ENCODE measurements around the gene STX11.
"Not testable (repeated sequence)": the region's sequence is repeated elsewhere in the genome, so short reads cannot be mapped to it uniquely, and the experiment has no call there.

STX11 gene

GRCh38 chr6:144149894-144150709 is at the start of gene STX11:
TSS of gene STX11 (plus strand) at chr6:144150517. CDS start at chr6:144186628, 36,111 bp downstream.
- DNase-seq = peak; percentile 39

DNA sequence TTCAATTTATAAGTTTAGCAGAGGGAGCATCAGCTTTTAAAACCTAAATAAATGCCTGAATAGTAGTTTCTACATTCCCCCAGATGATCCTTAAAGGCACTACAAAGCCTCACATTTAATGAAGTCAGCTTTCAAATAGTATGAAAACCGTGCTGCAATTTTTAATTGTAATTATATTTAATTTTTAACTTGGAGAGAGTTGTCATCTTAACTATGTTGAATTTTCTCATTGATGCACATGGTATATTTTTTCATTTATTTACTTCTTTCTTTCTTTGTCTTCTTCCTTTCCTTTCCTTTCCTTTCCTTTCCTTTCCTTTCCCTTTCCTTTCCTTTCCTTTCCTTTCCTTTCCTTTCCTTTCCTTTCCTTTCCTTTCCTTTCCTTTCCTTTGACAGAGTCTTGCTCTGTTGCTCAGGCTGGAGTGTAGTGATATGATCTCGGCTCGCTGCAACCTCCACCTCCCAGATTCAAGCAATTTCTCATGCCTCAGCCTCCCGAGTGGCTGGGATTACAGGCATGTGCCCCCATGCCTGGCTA is 47.2 kb upstream of the STX11 start:
- no peak for DNase-seq

DNA sequence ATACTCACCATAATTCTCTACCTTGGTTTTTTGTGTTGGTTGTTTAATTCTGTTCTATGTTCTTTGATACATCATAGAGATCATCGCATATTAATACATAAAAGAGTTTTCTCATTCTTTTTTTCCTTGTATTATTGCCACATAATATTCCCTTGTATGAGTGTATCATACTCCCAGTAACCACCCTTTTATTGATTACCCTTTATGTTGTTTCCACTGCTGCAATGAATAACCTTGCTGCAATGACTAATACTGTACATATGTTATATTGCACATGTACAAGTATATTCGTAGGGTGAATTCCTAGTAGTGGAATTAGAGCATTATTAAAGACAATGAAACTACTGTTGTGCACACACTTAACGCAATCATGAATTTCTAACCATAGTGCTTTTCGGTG is 45.8 kb upstream of the STX11 start:
- no peak for DNase-seq

GRCh38 chr6:144104898-144105487 is 45.3 kb upstream of the STX11 start:
- DNase-seq = no peak

DNA sequence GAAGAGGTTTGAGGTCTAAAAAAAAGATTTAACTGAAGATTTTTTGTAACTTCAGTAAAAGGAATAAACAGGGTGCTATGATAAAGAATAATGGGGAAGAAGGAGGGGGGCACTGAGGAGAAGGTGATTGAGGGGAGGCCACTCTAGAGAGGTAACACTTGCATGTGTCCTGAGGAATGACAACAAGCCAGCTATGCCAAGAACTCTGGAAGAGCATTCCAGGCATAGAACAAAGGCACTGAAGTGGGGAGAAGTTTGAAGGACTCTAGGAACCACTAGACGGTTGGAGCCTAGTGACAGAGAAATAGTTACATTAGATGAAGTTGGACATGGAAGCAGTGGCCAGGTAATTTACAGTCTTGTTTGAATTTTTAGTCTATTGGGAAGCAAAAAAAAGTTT is 44.1 kb upstream of the STX11 start:
- DNase-seq = no peak

- no peak for DNase-seq
Observed at GRCh38 chr6:144110210-144110609, 40.1 kb upstream of the STX11 start.

DNA sequence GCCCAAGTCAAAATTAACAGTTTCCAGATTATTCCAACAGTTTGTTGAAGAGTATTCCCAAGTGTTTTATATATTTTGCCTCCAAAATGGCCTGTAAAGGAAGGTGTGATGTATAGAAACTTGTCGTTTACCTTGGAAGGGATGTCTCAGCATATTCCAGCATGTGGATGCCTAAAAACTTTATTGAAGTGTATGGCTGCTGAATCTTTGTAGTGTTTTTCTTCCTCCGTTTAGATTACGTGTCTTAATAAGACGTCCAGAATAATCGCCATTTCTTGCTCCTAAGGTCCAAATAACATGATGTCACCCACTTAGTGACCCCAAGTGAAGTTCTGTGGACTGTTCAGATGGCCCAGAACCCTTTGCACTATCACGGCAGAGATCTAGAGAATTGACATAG is 37.0 kb upstream of the STX11 start:
- DNase-seq = no peak

GRCh38 chr6:144115219-144115618 is 35.1 kb upstream of the STX11 start:
- no peak for DNase-seq

- DNase-seq = no peak
Observed at GRCh38 chr6:144119376-144119775, 30.9 kb upstream of the STX11 start.

- no peak for DNase-seq
Observed at GRCh38 chr6:144122861-144123260, 27.5 kb upstream of the STX11 start.

- DNase-seq = no peak
Observed at GRCh38 chr6:144123421-144123820, 26.9 kb upstream of the STX11 start.

- no peak for DNase-seq
Observed at GRCh38 chr6:144123836-144124235, 26.5 kb upstream of the STX11 start.

GRCh38 chr6:144127097-144127496 is 23.2 kb upstream of the STX11 start:
- DNase-seq = no peak

GRCh38 chr6:144129469-144129868 is 20.8 kb upstream of the STX11 start:
- no peak for DNase-seq

GRCh38 chr6:144131248-144131709 is 19.0 kb upstream of the STX11 start:
- DNase-seq = no peak

GRCh38 chr6:144132167-144132690 is 18.1 kb upstream of the STX11 start:
- DNase-seq = not testable (repeated sequence)

- DNase-seq = no peak
Observed at GRCh38 chr6:144133225-144133821, 17.0 kb upstream of the STX11 start.

DNA sequence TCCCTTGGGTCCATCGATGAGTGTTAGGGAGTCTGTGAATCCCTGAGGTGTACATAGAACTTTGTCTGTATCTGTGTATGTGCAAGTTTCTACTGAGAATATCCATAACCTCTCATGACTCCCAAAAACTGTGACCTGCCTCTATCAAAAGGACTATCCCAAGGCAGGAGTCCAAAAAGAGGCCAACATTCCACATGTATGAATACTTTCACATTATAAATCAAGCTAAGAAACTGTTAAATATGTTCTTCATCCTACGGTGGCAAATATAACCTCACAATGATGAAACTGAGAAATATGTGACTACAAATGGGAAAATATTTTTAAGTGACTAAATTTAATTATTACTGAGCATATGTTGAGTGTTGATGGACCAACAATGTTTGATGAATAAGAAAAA is 16.1 kb upstream of the STX11 start:
- DNase-seq = no peak

DNA sequence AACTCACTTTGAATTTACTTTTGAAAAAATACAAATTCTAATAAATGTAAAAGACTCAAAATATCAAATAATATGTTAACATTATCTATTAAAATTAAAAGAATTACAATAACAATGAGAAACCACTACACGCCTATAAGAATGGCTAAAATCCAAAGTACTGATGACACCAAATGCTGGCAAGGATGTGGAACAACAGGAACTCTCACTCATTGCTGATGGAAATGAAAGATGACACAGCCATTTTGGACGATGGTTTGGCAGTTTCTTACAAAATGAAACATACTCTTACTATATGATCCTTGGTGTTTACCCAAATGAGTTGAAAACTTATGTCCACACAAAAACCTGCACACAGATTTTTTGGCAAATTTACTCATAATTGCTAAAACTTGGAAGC is 15.6 kb upstream of the STX11 start:
- DNase-seq = no peak

GRCh38 chr6:144138542-144138941 is 11.8 kb upstream of the STX11 start:
- no peak for DNase-seq

- DNase-seq = no peak
Observed at GRCh38 chr6:144139817-144140216, 10.5 kb upstream of the STX11 start.

GRCh38 chr6:144140867-144141266 is 9.4 kb upstream of the STX11 start:
- no peak for DNase-seq

DNA sequence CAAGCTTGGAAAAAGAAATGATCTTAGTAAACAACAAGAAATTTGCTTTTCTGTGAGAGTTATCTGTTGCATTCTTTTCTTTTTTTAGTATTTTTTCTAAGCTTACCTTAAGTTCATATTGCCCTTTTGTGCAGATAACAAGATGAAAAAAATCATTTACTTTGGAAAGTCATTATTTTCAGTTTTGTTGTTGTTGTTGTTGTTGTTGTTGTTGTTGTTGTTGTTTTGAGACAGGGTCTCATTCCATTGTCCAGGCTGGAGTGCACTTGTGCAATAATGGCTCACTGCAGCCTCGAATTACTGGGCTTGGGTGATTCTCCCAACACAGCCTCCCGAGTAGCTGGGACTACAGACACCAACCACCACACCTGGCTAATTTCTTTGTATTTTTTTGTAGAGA is 8.8 kb upstream of the STX11 start:
- no peak for DNase-seq

- no peak for DNase-seq
Observed at GRCh38 chr6:144143106-144143505, 7.2 kb upstream of the STX11 start.
